ENCODE data around the gene OR11H7.
"Not testable (repeated sequence)": the region's sequence is repeated elsewhere in the genome, so short reads cannot be mapped to it uniquely, and the experiment has no call there.

OR11H7 gene

DNA sequence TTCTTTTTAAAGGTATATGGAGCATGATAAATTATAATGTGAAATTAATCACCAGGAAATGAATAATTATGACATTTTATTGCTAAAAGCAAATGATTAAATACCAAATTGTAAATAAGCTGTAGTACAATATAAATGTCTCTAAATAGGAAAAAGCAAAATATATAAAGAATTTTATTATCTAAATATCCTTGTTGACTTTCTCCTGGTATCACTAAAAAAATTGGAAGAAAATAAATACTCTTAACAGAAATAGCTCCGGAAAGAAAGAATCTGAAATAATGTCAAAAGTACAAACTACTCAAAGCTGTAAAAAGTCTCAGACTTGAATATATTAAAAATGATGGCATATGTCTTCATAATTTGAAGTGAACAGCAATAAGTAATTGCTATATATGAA lies at the start of gene OR11H7:
Gene OR11H7 (plus strand): TSS at position 301 of the 400 bp plus-strand sequence.
- Histone ChIP-seq H3K9ac (ENCODE audit: low read length) (no peak within 1 kb of the TSS), H3K36me3 (ENCODE audit: control insufficient read depth, insufficient read depth, low read length, severe bottlenecking) (no peaks in the 10 kb centered on the region), H3K4me3 (ENCODE audit: low read length) (no peak within 1 kb of the TSS), H3K27me3 (replicated peaks; ENCODE audit: control insufficient read depth, insufficient read depth, low read length) (no peaks in the 10 kb centered on the region), H3K4me1 (ENCODE audit: control insufficient read depth, insufficient read depth, low read length) (no peaks in the 10 kb centered on the region), H3K9me3 (ENCODE audit: control insufficient read depth, low read length) (peaks cover 10% of the 10 kb centered on the region)
- no peak for DNase-seq (ENCODE audit: low read depth)

DNA sequence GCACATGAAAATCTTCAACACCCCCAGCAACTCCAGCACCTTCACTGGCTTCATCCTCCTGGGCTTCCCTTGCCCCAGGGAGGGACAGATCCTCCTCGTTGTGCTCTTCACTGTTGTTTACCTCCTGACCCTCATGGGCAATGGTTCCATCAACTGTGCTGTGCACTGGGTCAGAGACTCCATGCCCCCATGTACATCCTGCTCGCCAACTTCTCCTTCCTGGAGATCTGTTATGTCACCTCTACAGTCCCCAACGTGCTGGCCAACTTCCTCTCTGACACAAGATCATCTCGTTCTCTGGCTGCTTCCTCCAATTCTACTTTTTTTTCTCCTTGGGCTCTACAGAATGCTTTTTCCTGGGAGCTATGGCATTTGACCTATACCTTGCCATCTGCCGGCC lies 49.6 kb upstream of the OR11H7 start:
- Histone ChIP-seq H3K27me3 (replicated peaks; ENCODE audit: control insufficient read depth, insufficient read depth, low read length) (no peaks in the 10 kb centered on the region), H3K4me1 (ENCODE audit: control insufficient read depth, insufficient read depth, low read length) (no peaks in the 10 kb centered on the region), H3K9ac (ENCODE audit: low read length) (no peak overlapping the region), H3K36me3 (ENCODE audit: control insufficient read depth, insufficient read depth, low read length, severe bottlenecking) (no peaks in the 10 kb centered on the region), H3K9me3 (ENCODE audit: control insufficient read depth, low read length) (no peaks in the 10 kb centered on the region), H3K4me3 (ENCODE audit: low read length) (no peak overlapping the region)
- DNase-seq (ENCODE audit: low read depth), result no peak

DNA sequence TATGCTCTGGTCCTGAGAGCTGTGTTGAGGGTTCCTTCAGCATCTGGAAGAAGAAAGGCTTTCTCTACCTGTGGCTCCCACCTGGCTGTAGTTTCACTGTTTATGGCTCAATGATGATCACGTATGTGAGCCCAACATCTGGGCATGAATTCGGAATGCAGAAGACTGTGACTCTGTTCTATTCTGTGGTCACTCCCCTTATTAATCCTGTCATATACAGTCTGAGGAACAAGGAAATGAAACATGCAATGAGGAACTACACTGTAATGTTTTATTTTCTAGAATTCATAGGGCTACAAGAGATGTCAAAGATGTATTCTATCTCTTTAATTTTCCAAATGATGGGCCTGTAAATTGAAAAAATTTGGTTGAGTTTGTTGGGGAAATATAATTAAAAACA lies 48.9 kb upstream of the OR11H7 start:
- H3K36me3 ChIP-seq (ENCODE audit: control insufficient read depth, insufficient read depth, low read length, severe bottlenecking), result no peaks in the 10 kb centered on the region
- H3K4me3 ChIP-seq (ENCODE audit: low read length), result no peak overlapping the region
- no peak for DNase-seq (ENCODE audit: low read depth)
- H3K4me1 ChIP-seq (ENCODE audit: control insufficient read depth, insufficient read depth, low read length), result no peaks in the 10 kb centered on the region
- no peaks in the 10 kb centered on the region for H3K27me3 ChIP-seq (replicated peaks; ENCODE audit: control insufficient read depth, insufficient read depth, low read length)
- H3K9me3 ChIP-seq (ENCODE audit: control insufficient read depth, low read length), result no peaks in the 10 kb centered on the region
- no peak overlapping the region for H3K9ac ChIP-seq (ENCODE audit: low read length)

DNA sequence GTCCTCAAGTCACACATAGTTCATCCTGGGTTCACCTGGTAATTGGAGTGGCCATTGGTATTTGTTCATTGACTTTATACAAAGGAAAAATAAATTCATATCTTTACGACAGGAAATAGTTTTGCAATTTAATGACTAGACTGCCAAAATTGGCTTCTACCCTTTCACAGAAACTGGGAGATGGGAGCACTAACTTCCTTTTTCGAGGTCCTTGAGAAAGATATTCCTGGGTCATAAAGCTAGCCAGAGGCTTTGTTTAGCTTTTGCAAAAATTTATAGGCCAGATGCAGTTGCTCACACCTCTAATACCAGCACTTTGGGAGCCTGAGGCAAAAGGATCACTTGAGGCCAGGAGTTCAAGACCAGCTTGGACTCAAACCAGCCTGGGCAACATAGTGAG lies 48.3 kb upstream of the OR11H7 start:
- DNase-seq (ENCODE audit: low read depth), result no peak
- Histone ChIP-seq H3K36me3 (ENCODE audit: control insufficient read depth, insufficient read depth, low read length, severe bottlenecking) (no peaks in the 10 kb centered on the region), H3K9ac (ENCODE audit: low read length) (no peak overlapping the region), H3K27me3 (replicated peaks; ENCODE audit: control insufficient read depth, insufficient read depth, low read length) (no peaks in the 10 kb centered on the region), H3K9me3 (ENCODE audit: control insufficient read depth, low read length) (no peaks in the 10 kb centered on the region), H3K4me3 (ENCODE audit: low read length) (no peak overlapping the region), H3K4me1 (ENCODE audit: control insufficient read depth, insufficient read depth, low read length) (no peaks in the 10 kb centered on the region)

DNA sequence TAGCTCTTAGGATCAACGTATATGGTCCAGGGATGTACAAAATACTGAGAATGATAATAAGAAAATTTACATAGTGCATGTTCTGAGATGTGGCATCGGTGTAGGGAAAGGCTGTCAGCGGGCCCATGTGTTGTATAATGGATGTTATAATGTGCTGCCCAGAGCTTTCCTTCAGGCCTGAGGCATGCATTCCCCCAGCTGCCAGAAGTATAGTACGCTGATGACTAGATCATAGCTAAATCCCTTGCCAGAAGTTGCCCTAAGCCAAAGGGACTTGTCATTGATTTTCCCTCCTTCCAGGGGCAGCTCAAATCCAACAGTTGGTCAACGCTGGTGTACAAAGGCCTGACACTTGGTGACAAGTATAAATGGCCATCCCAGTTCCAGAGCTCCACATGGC lies 44.6 kb upstream of the OR11H7 start:
- Histone ChIP-seq H3K9ac (ENCODE audit: low read length) (no peak overlapping the region), H3K4me3 (ENCODE audit: low read length) (no peak overlapping the region), H3K4me1 (ENCODE audit: control insufficient read depth, insufficient read depth, low read length) (no peaks in the 10 kb centered on the region), H3K9me3 (ENCODE audit: control insufficient read depth, low read length) (peaks cover 4% of the 10 kb centered on the region), H3K27me3 (replicated peaks; ENCODE audit: control insufficient read depth, insufficient read depth, low read length) (no peaks in the 10 kb centered on the region), H3K36me3 (ENCODE audit: control insufficient read depth, insufficient read depth, low read length, severe bottlenecking) (no peaks in the 10 kb centered on the region)
- DNase-seq (ENCODE audit: low read depth), result no peak

DNA sequence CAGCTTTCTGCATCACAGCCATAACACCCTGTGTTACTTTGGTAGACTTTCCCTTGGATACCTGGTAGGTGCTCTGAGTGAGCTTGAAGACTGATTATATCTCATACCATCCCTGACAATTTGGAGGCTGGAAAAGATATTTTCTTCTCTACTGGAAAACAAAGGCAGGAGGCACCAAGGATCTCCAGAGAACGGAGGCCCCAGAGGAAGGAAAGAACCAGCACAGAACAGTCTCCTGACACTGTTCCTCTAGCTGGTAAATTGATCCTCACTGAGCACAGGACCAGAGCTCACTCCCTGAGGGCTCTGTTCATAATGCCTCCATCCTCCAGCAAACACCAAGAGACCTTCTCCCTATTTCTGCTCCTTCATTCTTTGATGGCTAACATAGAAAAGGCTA lies 38.2 kb upstream of the OR11H7 start, which contains the start of gene OR11G2:
Gene OR11G2 (plus strand): TSS at position 301 of the 400 bp plus-strand sequence. CDS start 6,542 bp downstream, outside the sequence.
- Histone ChIP-seq H3K9me3 (ENCODE audit: control insufficient read depth, low read length) (peaks cover 4% of the 10 kb centered on the region), H3K4me1 (ENCODE audit: control insufficient read depth, insufficient read depth, low read length) (no peaks in the 10 kb centered on the region), H3K9ac (ENCODE audit: low read length) (no peak within 1 kb of the TSS), H3K27me3 (replicated peaks; ENCODE audit: control insufficient read depth, insufficient read depth, low read length) (no peaks in the 10 kb centered on the region), H3K36me3 (ENCODE audit: control insufficient read depth, insufficient read depth, low read length, severe bottlenecking) (no peaks in the 10 kb centered on the region), H3K4me3 (ENCODE audit: low read length) (no peak within 1 kb of the TSS)
- no peak for DNase-seq (ENCODE audit: low read depth)

DNA sequence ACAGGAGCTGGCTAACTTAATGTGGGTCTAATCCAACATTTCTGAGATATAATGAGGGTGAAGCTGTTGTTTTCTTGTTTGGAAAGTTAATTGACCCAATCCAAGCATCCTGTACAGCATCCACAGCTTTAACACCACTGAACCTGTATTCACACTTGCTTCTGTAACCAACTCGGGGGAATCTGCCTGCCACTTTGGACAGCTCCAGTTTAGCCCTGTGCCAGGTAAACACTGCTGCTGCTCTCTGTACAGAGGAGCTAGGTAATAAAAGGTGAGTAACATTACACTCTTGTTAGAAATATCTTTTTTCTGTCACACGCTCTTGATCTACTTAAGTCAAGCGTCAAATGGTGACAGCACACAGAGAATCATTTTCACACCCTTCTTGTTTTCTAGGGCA lies 37.4 kb upstream of the OR11H7 start:
- no peak for DNase-seq (ENCODE audit: low read depth)
- H3K4me1 ChIP-seq (ENCODE audit: control insufficient read depth, insufficient read depth, low read length), result no peaks in the 10 kb centered on the region
- no peaks in the 10 kb centered on the region for H3K27me3 ChIP-seq (replicated peaks; ENCODE audit: control insufficient read depth, insufficient read depth, low read length)
- no peaks in the 10 kb centered on the region for H3K36me3 ChIP-seq (ENCODE audit: control insufficient read depth, insufficient read depth, low read length, severe bottlenecking)
- peaks cover 4% of the 10 kb centered on the region for H3K9me3 ChIP-seq (ENCODE audit: control insufficient read depth, low read length)
- H3K9ac ChIP-seq (ENCODE audit: low read length), result no peak overlapping the region
- no peak overlapping the region for H3K4me3 ChIP-seq (ENCODE audit: low read length)

DNA sequence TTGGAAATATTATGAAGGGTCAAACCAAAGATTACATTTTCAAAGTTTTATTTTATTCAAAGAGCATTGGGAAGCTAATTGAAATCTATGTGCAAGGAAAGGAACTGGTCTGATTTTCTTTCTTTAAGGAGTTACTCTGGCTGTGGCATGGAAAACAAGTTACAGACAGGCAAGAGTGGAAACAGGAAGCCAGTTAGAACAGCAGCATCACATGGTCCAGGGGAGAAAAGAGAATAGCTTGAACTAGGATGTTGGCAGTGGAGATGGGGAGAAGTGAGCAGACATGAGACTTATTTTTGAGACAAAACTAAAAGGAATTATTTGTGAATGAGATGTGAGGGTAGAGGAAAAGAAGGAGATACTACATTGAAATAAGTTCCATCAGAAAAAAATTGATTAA lies 34.7 kb upstream of the OR11H7 start:
- Histone ChIP-seq H3K9ac (ENCODE audit: low read length) (no peak overlapping the region), H3K36me3 (ENCODE audit: control insufficient read depth, insufficient read depth, low read length, severe bottlenecking) (no peaks in the 10 kb centered on the region), H3K4me1 (ENCODE audit: control insufficient read depth, insufficient read depth, low read length) (no peaks in the 10 kb centered on the region), H3K27me3 (replicated peaks; ENCODE audit: control insufficient read depth, insufficient read depth, low read length) (peaks cover 3% of the 10 kb centered on the region), H3K9me3 (ENCODE audit: control insufficient read depth, low read length) (no peaks in the 10 kb centered on the region), H3K4me3 (ENCODE audit: low read length) (no peak overlapping the region)
- no peak for DNase-seq (ENCODE audit: low read depth)

DNA sequence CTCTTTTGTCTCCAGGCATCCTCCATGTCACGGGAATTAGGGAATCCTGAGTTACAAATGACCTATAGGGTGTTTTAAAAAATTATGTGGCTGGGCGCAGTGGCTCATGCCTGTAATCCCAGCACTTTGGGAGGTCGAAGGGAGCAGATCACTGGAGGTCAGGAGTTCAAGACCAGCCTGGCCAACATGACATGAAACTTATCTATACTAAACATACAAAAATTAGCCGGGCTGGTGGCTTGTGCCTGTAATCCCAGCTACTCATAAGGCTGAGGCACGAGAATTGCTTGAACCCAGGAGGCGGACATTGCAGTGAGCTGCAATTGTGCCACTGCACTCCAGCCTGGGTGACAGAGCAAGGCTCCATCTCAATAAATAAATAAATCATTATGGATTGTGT lies 33.6 kb upstream of the OR11H7 start:
- not testable (repeated sequence) for DNase-seq (ENCODE audit: low read depth); H3K4me3 ChIP-seq (ENCODE audit: low read length); H3K9ac ChIP-seq (ENCODE audit: low read length); H3K27me3 ChIP-seq (replicated peaks; ENCODE audit: control insufficient read depth, insufficient read depth, low read length); H3K9me3 ChIP-seq (ENCODE audit: control insufficient read depth, low read length); H3K36me3 ChIP-seq (ENCODE audit: control insufficient read depth, insufficient read depth, low read length, severe bottlenecking); H3K4me1 ChIP-seq (ENCODE audit: control insufficient read depth, insufficient read depth, low read length)

DNA sequence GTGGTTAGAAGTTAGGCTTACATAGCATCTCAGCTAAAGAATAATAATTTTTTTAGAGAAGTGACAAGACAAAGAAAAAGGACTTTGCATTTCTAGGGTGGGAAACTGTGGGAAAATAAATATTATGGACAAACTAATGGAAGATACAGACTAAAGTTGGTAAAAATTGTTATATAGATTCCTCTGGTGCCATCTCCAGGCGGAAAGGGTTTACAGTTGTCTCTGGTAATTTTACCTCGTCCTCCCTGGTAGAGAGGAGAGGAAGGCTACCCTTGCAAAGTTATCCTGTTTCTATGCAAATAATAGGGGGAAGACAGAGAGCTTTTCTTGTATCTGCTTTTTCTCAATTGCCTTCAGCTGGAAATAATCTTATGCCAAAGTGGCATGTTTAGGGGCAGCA lies 32.9 kb upstream of the OR11H7 start:
- DNase-seq (ENCODE audit: low read depth), result peak; percentile 1
- Histone ChIP-seq H3K9me3 (ENCODE audit: control insufficient read depth, low read length) (peaks cover 4% of the 10 kb centered on the region), H3K36me3 (ENCODE audit: control insufficient read depth, insufficient read depth, low read length, severe bottlenecking) (no peaks in the 10 kb centered on the region), H3K27me3 (replicated peaks; ENCODE audit: control insufficient read depth, insufficient read depth, low read length) (peaks cover 3% of the 10 kb centered on the region), H3K4me3 (ENCODE audit: low read length) (no peak overlapping the region), H3K9ac (ENCODE audit: low read length) (no peak overlapping the region), H3K4me1 (ENCODE audit: control insufficient read depth, insufficient read depth, low read length) (no peaks in the 10 kb centered on the region)

DNA sequence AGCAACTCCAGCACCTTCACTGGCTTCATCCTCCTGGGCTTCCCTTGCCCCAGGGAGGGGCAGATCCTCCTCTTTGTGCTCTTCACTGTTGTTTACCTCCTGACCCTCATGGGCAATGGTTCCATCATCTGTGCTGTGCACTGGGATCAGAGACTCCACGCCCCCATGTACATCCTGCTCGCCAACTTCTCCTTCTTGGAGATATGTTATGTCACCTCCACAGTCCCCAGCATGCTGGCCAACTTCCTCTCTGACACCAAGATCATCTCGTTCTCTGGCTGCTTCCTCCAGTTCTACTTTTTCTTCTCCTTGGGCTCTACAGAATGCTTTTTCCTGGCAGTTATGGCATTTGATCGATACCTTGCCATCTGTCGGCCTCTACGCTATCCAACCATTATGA lies 31.3 kb upstream of the OR11H7 start:
- H3K4me1 ChIP-seq (ENCODE audit: control insufficient read depth, insufficient read depth, low read length), result no peaks in the 10 kb centered on the region
- peaks cover 3% of the 10 kb centered on the region for H3K27me3 ChIP-seq (replicated peaks; ENCODE audit: control insufficient read depth, insufficient read depth, low read length)
- H3K9me3 ChIP-seq (ENCODE audit: control insufficient read depth, low read length), result peaks cover 4% of the 10 kb centered on the region
- no peaks in the 10 kb centered on the region for H3K36me3 ChIP-seq (ENCODE audit: control insufficient read depth, insufficient read depth, low read length, severe bottlenecking)
- no peak overlapping the region for H3K9ac ChIP-seq (ENCODE audit: low read length)
- no peak for DNase-seq (ENCODE audit: low read depth)
- no peak overlapping the region for H3K4me3 ChIP-seq (ENCODE audit: low read length)

DNA sequence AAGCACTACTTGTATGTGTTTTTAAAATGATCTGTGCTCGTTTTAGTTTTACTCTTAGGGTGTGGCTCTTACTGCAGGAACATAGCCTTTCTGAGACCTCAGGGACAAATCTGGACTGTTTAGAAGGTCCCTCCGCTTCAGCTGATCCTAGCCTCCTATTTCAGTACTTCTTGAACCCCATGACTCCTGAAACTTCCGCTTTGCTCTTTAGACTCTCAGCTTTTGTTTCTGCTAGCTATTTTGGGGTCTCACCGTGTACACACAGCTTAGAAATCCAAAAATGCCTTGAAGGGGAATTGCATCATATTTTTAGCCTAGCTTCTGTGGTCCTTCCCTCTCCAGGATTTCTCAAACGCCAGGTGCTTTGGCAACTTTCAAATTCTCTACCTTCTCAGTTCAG lies 29.8 kb upstream of the OR11H7 start:
- Histone ChIP-seq H3K36me3 (ENCODE audit: control insufficient read depth, insufficient read depth, low read length, severe bottlenecking) (no peaks in the 10 kb centered on the region), H3K9ac (ENCODE audit: low read length) (no peak overlapping the region), H3K4me1 (ENCODE audit: control insufficient read depth, insufficient read depth, low read length) (no peaks in the 10 kb centered on the region), H3K9me3 (ENCODE audit: control insufficient read depth, low read length) (peaks cover 4% of the 10 kb centered on the region), H3K27me3 (replicated peaks; ENCODE audit: control insufficient read depth, insufficient read depth, low read length) (peaks cover 3% of the 10 kb centered on the region), H3K4me3 (ENCODE audit: low read length) (no peak overlapping the region)
- no peak for DNase-seq (ENCODE audit: low read depth)
